Measurements from ENCODE around the gene CDK5RAP3. TPM values are rescaled to one million over a fixed set of nuclear protein-coding genes. Genes with fewer than 3 reads are reported as not detected.

The CDK5RAP3 gene
- total and polyA plus RNA-seq, 2 experiments from 2014 or later, result 92.6 to 106 TPM

DNA sequence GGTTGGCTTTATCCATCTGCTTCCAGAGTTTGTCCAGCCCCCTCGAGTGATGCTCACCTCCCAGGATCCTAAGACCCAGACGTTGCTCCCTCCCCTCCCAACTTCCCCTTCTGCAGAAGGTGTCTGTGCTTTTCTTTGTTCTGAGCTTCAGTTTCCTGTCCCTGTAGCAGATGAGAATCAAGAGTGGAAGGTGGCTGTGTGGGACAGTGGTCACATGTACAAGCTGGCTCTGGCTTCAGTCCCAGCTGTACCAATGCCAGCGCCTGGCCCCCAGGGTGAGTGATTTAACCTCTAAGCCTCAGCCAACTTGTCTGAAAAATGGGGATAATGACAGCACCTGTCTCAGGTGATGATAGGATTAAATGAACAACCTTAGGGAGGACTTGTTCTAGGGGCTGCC lies 21.0 kb upstream of the CDK5RAP3 start:
- no peaks in the 10 kb centered on the region for H3K36me3 ChIP-seq (ENCODE audit: insufficient read depth)
- Mint-ChIP-seq H3K4me3 (peak overlapping the region; percentile 63; the same call in 1 of the 3 replicates), H3K4me1 (peaks cover 19% of the 10 kb centered on the region), H3K9me3 (no peaks in the 10 kb centered on the region), H3K27me3 (ENCODE audit: insufficient read depth, low read depth, poor library complexity) (peaks cover 6% of the 10 kb centered on the region), H3K27ac (no peak overlapping the region), H3K36me3 (ENCODE audit: low read depth) (peaks cover 2% of the 10 kb centered on the region; the same call in 2 of the 3 replicates)
- H3F3A ChIP-seq (replicated peaks; ENCODE audit: low read depth), result peaks cover 2% of the 10 kb centered on the region; the same call in 1 of the 2 replicates
- H3K9me2 ChIP-seq (ENCODE audit: insufficient read depth), result no peaks in the 10 kb centered on the region
- H3K4me3 ChIP-seq, result no peak overlapping the region
- no peaks in the 10 kb centered on the region for H4K20me1 ChIP-seq (replicated peaks; ENCODE audit: insufficient read depth)
- H3K27me3 ChIP-seq (ENCODE audit: insufficient read depth), result no peaks in the 10 kb centered on the region
- DNase-seq (ENCODE audit: low spot score) (peak; percentile 17), ATAC-seq (no peak)
- H2AFZ ChIP-seq, result peak overlapping the region; percentile 92
- H3K79me2 ChIP-seq (replicated peaks; ENCODE audit: insufficient read depth), result no peaks in the 10 kb centered on the region
- H3K4me1 ChIP-seq (ENCODE audit: insufficient read depth), result 0 out of 2 replicates have a peak, but pooled peaks cover 5% of the 10 kb centered on the region
- H3K4me2 ChIP-seq, result peak overlapping the region; percentile 74
- H3K27ac ChIP-seq (ENCODE audit: low read depth), result no peak overlapping the region
- no peak for TF ChIP-seq JUNB (IDR thresholded peaks at IDR 0.05; ENCODE audit: unreplicated experiment)

DNA sequence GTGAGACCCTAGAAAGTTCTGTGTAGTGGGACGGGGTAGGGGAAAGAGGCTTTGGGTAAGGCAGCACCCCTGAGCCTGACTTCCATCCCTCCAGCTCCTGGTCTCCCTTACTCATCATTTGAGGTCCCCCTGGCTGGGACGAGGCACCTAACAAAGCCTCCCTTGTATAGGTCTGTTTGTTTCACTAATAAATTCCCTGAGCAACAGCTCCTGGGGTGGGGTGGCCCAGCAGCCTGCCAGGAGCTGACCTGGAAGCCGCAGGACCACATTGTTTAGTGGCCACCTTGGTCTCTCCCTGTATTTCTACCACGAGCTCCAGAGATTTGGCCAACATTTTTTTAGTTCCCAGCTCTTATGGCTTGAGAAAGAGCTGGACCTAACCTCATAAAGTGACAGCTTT lies 20.5 kb upstream of the CDK5RAP3 start:
- Histone ChIP-seq H3K4me1 (ENCODE audit: insufficient read depth) (0 out of 2 replicates have a peak, but pooled peaks cover 5% of the 10 kb centered on the region), H3K4me3 (no peak overlapping the region), H3K4me2 (no peak overlapping the region), H3F3A (replicated peaks; ENCODE audit: low read depth) (peaks cover 2% of the 10 kb centered on the region; the same call in 1 of the 2 replicates), H3K27me3 (ENCODE audit: insufficient read depth) (no peaks in the 10 kb centered on the region), H3K27ac (ENCODE audit: low read depth) (no peak overlapping the region), H3K36me3 (ENCODE audit: insufficient read depth) (no peaks in the 10 kb centered on the region), H3K9me2 (ENCODE audit: insufficient read depth) (no peaks in the 10 kb centered on the region), H2AFZ (no peak overlapping the region), H3K79me2 (replicated peaks; ENCODE audit: insufficient read depth) (no peaks in the 10 kb centered on the region), H4K20me1 (replicated peaks; ENCODE audit: insufficient read depth) (no peaks in the 10 kb centered on the region)
- H3K36me3 Mint-ChIP-seq (ENCODE audit: low read depth), result no peaks in the 10 kb centered on the region; the same call in 1 of the 3 replicates
- H3K27ac Mint-ChIP-seq, result no peak overlapping the region
- DNase-seq (ENCODE audit: low spot score), result no peak
- H3K4me3 Mint-ChIP-seq, result no peak overlapping the region
- H3K4me1 Mint-ChIP-seq, result peaks cover 19% of the 10 kb centered on the region
- no peaks in the 10 kb centered on the region for H3K9me3 Mint-ChIP-seq
- no peak for ATAC-seq
- peaks cover 4% of the 10 kb centered on the region for H3K27me3 Mint-ChIP-seq (ENCODE audit: insufficient read depth, low read depth, poor library complexity)
- TF ChIP-seq, protein P1, sequence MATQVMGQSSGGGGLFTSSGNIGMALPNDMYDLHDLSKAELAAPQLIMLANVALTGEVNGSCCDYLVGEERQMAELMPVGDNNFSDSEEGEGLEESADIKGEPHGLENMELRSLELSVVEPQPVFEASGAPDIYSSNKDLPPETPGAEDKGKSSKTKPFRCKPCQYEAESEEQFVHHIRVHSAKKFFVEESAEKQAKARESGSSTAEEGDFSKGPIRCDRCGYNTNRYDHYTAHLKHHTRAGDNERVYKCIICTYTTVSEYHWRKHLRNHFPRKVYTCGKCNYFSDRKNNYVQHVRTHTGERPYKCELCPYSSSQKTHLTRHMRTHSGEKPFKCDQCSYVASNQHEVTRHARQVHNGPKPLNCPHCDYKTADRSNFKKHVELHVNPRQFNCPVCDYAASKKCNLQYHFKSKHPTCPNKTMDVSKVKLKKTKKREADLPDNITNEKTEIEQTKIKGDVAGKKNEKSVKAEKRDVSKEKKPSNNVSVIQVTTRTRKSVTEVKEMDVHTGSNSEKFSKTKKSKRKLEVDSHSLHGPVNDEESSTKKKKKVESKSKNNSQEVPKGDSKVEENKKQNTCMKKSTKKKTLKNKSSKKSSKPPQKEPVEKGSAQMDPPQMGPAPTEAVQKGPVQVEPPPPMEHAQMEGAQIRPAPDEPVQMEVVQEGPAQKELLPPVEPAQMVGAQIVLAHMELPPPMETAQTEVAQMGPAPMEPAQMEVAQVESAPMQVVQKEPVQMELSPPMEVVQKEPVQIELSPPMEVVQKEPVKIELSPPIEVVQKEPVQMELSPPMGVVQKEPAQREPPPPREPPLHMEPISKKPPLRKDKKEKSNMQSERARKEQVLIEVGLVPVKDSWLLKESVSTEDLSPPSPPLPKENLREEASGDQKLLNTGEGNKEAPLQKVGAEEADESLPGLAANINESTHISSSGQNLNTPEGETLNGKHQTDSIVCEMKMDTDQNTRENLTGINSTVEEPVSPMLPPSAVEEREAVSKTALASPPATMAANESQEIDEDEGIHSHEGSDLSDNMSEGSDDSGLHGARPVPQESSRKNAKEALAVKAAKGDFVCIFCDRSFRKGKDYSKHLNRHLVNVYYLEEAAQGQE (IDR thresholded peaks at IDR 0.05; ENCODE audit: unreplicated experiment), result no peak
- TF ChIP-seq JUNB (IDR thresholded peaks at IDR 0.05; ENCODE audit: unreplicated experiment), result no peak
- no peak for TF ChIP-seq ZNF331 (CRISPR knock-in tag; IDR thresholded peaks at IDR 0.05; ENCODE audit: low read depth)
- TF ChIP-seq, protein P2, sequence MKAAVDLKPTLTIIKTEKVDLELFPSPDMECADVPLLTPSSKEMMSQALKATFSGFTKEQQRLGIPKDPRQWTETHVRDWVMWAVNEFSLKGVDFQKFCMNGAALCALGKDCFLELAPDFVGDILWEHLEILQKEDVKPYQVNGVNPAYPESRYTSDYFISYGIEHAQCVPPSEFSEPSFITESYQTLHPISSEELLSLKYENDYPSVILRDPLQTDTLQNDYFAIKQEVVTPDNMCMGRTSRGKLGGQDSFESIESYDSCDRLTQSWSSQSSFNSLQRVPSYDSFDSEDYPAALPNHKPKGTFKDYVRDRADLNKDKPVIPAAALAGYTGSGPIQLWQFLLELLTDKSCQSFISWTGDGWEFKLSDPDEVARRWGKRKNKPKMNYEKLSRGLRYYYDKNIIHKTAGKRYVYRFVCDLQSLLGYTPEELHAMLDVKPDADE (IDR thresholded peaks at IDR 0.05), result no peak
- TF ChIP-seq, protein P3, sequence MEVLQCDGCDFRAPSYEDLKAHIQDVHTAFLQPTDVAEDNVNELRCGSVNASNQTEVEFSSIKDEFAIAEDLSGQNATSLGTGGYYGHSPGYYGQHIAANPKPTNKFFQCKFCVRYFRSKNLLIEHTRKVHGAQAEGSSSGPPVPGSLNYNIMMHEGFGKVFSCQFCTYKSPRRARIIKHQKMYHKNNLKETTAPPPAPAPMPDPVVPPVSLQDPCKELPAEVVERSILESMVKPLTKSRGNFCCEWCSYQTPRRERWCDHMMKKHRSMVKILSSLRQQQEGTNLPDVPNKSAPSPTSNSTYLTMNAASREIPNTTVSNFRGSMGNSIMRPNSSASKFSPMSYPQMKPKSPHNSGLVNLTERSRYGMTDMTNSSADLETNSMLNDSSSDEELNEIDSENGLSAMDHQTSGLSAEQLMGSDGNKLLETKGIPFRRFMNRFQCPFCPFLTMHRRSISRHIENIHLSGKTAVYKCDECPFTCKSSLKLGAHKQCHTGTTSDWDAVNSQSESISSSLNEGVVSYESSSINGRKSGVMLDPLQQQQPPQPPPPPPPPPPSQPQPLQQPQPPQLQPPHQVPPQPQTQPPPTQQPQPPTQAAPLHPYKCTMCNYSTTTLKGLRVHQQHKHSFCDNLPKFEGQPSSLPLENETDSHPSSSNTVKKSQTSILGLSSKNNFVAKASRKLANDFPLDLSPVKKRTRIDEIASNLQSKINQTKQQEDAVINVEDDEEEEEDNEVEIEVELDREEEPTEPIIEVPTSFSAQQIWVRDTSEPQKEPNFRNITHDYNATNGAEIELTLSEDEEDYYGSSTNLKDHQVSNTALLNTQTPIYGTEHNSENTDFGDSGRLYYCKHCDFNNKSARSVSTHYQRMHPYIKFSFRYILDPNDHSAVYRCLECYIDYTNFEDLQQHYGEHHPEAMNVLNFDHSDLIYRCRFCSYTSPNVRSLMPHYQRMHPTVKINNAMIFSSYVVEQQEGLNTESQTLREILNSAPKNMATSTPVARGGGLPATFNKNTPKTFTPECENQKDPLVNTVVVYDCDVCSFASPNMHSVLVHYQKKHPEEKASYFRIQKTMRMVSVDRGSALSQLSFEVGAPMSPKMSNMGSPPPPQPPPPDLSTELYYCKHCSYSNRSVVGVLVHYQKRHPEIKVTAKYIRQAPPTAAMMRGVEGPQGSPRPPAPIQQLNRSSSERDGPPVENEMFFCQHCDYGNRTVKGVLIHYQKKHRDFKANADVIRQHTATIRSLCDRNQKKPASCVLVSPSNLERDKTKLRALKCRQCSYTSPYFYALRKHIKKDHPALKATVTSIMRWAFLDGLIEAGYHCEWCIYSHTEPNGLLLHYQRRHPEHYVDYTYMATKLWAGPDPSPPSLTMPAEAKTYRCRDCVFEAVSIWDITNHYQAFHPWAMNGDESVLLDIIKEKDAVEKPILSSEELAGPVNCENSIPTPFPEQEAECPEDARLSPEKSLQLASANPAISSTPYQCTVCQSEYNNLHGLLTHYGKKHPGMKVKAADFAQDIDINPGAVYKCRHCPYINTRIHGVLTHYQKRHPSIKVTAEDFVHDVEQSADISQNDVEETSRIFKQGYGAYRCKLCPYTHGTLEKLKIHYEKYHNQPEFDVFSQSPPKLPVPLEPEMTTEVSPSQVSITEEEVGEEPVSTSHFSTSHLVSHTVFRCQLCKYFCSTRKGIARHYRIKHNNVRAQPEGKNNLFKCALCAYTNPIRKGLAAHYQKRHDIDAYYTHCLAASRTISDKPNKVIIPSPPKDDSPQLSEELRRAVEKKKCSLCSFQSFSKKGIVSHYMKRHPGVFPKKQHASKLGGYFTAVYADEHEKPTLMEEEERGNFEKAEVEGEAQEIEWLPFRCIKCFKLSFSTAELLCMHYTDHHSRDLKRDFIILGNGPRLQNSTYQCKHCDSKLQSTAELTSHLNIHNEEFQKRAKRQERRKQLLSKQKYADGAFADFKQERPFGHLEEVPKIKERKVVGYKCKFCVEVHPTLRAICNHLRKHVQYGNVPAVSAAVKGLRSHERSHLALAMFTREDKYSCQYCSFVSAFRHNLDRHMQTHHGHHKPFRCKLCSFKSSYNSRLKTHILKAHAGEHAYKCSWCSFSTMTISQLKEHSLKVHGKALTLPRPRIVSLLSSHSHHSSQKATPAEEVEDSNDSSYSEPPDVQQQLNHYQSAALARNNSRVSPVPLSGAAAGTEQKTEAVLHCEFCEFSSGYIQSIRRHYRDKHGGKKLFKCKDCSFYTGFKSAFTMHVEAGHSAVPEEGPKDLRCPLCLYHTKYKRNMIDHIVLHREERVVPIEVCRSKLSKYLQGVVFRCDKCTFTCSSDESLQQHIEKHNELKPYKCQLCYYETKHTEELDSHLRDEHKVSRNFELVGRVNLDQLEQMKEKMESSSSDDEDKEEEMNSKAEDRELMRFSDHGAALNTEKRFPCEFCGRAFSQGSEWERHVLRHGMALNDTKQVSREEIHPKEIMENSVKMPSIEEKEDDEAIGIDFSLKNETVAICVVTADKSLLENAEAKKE (CRISPR knock-in tag; IDR thresholded peaks at IDR 0.05), result no peak
- TF ChIP-seq EZH2phosphoT487 (IDR thresholded peaks at IDR 0.05; ENCODE audit: unreplicated experiment), result no peak
- no peak for TF ChIP-seq CREB1 (CRISPR knock-in tag; IDR thresholded peaks at IDR 0.05; ENCODE audit: low read depth)
- no peak for TF ChIP-seq ZNF114 (CRISPR knock-in tag; IDR thresholded peaks at IDR 0.05)
- no peak for TF ChIP-seq EZH2 (IDR thresholded peaks at IDR 0.05; ENCODE audit: low read depth, unreplicated experiment)
- TF ChIP-seq POLR2AphosphoS5 (IDR thresholded peaks at IDR 0.05; ENCODE audit: low read depth), result no peak
- TF ChIP-seq STAT1 (IDR thresholded peaks at IDR 0.05; ENCODE audit: unreplicated experiment), result no peak
- no peak for TF ChIP-seq NANOG (IDR thresholded peaks at IDR 0.05; ENCODE audit: borderline replicate concordance)
